Kidney (tissue), 14 donors: ENCODE results near the gene TNFRSF1B. TPM values are rescaled to one million over a fixed set of nuclear protein-coding genes. Genes with fewer than 3 reads are reported as not detected.
A peak's percentile ranks its signal among the peaks of the same experiment; 100 is the strongest.

Source experiments
- DNase-seq, 5 donors: peaks; one replicate each; pipeline ENCODE4 v3.0.0-alpha.2; 2013 to 2020
- FAIRE-seq: peaks from 2 replicates; lab custom pipeline; 2012; peaks lifted over from hg19 to GRCh38; lab: Jason Lieb, UNC
- H3K27ac ChIP-seq, 2 donors: one replicate each; pipeline ENCODE4 v1.7.0; 2013; ENCODE audit warnings: low read depth in 2 of 2, low read length in 2 of 2, inconsistent platforms in 1 of 2
- H3K27me3 ChIP-seq: one replicate; pipeline ENCODE4 v1.7.1; 2013; ENCODE audit warnings: low read length, inconsistent platforms; ENCODE audit not compliant: control insufficient read depth, insufficient read depth
- H3K36me3 ChIP-seq, 3 donors: one replicate each; pipeline versions ENCODE4 v1.7.0 to v1.7.1; 2013; ENCODE audit warnings: low read length in 3 of 3, control low read depth in 1 of 3, inconsistent platforms in 1 of 3; ENCODE audit not compliant: insufficient read depth in 3 of 3, control insufficient read depth in 2 of 3
- H3K4me1 ChIP-seq, 3 donors: one replicate each; pipeline versions ENCODE4 v1.7.0 to v1.7.1; 2013; ENCODE audit warnings: low read length in 3 of 3, inconsistent platforms in 1 of 3, low read depth in 1 of 3; ENCODE audit not compliant: control insufficient read depth in 2 of 3, insufficient read depth in 2 of 3
- H3K4me3 ChIP-seq, 3 donors: one replicate each; pipeline versions ENCODE4 v1.7.0 to v1.8.1; 2013; ENCODE audit warnings: low read length in 3 of 3, control low read depth in 1 of 3, inconsistent platforms in 1 of 3
- H3K9ac ChIP-seq, 3 donors: one replicate each; pipeline versions ENCODE4 v1.7.0 to v1.7.1; 2013; ENCODE audit warnings: low read length in 3 of 3, control low read depth in 1 of 3, inconsistent platforms in 1 of 3
- H3K9me3 ChIP-seq, 3 donors: one replicate each; pipeline versions ENCODE4 v1.7.0 to v1.7.1; 2013; ENCODE audit warnings: low read length in 3 of 3, control low read depth in 1 of 3, inconsistent platforms in 1 of 3; ENCODE audit not compliant: control insufficient read depth in 2 of 3, insufficient read depth in 1 of 3
- intact Hi-C: fragments of 100-400 bp; cut with DNase I; formaldehyde crosslinking; loops from one replicate; pipeline ENCODE4 v1.11.1; 2022
- polyA plus RNA-seq: library from polyadenylated mRNA; stranded (reverse); fragments of 350-450 nt; fragmentation: Illumina TruSeq; extraction: RNeasy Lipid Tissue Mini Kit (QIAGEN cat#74804); gene quantifications from one replicate; pipeline ENCODE4 v1.2.3, GENCODE V29; 2014; ENCODE audit warnings: low read depth, low replicate concordance; ENCODE audit not compliant: insufficient read depth
- total RNA-seq: library from RNA; stranded (reverse); fragmentation: NEBNext Ultra II Directional; extraction: Animal tissue kit (Norgen Biotek cat#: 25700); gene quantifications from one replicate; pipeline ENCODE4 v1.2.1, GENCODE V29; 2021
- TF ChIP-seq, protein P1 (sequence below): IDR thresholded peaks from 3 replicates; pipeline ENCODE4 v1.5.1; 2012; ENCODE audit warnings: mild to moderate bottlenecking, moderate library complexity, borderline replicate concordance; ENCODE audit not compliant: insufficient read depth; ENCODE audit errors: extremely low read depth
- donor health status: control.
- donor health status: control.
- donor health status: control.
- donor health status: control.
- donor health status: control.
- donor health status: DM: yes; HTN: yes; CAD: no.
- donor health status: Normal renal cell carcinoma (clear cell type).

The TNFRSF1B gene
- total and polyA plus RNA-seq, 2 donors from 2014 or later: 7.7 to 47.1 TPM

DNA sequence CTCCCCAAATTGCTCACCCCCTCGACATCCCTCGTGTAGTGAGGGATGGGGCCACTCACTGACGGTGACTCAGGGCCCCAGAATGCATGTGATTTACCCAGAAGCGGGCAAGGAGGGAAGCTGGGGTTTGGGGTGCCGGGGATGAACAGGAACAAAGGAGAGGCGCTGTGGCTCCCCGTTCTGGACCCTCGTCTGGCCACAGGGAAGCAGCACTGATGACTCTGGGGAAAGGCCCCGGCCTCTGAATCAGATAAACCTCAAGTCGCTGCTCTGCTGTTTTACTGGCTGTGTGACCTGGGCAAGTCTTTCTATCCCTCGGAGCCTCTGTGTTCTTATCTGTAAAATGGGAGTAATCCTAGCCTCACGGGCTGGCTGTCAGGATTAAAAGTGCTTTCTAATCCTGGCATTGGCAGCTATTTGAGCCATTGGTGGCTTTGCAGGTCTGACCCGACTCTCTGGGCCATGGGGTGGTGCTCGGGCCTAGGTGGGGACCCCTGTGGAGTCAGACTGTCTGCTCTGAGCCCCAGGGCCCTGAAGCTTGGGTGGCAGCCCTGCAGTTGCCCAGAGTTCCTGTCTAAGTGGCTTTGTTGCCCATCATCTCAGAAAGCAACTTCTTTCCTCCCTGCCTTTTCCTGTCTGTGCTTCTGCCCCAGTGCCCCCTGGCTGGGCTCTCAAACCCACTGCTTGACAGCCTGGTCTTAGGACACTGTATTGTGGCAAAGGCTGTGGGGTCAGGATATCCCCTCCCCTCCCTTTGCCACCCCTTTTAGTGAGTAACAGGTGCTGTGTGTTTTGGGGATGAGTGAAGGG, 5.5 kb downstream of the TNFRSF1B start:
- TF ChIP-seq, protein P1, sequence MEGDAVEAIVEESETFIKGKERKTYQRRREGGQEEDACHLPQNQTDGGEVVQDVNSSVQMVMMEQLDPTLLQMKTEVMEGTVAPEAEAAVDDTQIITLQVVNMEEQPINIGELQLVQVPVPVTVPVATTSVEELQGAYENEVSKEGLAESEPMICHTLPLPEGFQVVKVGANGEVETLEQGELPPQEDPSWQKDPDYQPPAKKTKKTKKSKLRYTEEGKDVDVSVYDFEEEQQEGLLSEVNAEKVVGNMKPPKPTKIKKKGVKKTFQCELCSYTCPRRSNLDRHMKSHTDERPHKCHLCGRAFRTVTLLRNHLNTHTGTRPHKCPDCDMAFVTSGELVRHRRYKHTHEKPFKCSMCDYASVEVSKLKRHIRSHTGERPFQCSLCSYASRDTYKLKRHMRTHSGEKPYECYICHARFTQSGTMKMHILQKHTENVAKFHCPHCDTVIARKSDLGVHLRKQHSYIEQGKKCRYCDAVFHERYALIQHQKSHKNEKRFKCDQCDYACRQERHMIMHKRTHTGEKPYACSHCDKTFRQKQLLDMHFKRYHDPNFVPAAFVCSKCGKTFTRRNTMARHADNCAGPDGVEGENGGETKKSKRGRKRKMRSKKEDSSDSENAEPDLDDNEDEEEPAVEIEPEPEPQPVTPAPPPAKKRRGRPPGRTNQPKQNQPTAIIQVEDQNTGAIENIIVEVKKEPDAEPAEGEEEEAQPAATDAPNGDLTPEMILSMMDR: no peak
- Histone ChIP-seq H3K27ac (peak overlapping the region in 1 of 2 donors; percentile 76), H3K36me3 (no peaks in the 10 kb centered on the region), H3K27me3 (no peaks in the 10 kb centered on the region), H3K9me3 (no peaks in the 10 kb centered on the region), H3K4me1 (peaks cover 0 to 28% (median 0%) of the 10 kb centered on the region in 3 donors), H3K9ac (no peak overlapping the region), H3K4me3 (no peak overlapping the region)
- FAIRE-seq: no peak
- DNase-seq: no peak
- intact Hi-C loops: no loop called here

DNA sequence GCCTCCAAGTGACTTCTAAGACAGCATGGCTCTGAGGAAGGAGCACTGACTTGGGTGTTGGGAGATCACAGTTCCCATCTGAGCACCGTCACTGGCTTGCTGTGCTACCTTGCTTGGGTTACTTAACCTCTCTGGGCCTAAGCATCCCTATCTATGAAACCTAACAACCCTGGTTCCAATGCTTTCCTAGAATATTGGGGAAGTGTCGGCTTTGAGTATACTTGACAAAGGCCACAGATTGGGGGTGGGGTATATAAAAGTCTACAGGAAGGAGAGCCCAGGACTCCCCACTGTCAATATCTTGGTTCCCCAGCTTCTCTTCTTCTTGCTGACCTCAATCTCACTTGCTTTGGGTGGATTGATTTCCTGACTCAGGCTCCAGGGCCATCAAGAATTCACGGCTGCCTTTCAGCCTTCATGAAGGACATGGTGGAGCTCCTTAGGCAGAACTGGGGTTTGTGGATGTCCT, 6.3 kb downstream of the TNFRSF1B start:
- peaks cover 0 to 29% (median 0%) of the 10 kb centered on the region in 3 donors for H3K4me1 ChIP-seq
- TF ChIP-seq, protein P1: no peak
- H3K36me3 ChIP-seq: no peaks in the 10 kb centered on the region
- DNase-seq: no peak
- peak overlapping the region; percentile 28 to 76 for H3K27ac ChIP-seq
- H3K27me3 ChIP-seq: no peaks in the 10 kb centered on the region
- no peaks in the 10 kb centered on the region for H3K9me3 ChIP-seq
- intact Hi-C loops: no loop called here
- peak overlapping the region in 1 of 3 donors; percentile 17 for H3K9ac ChIP-seq
- no peak overlapping the region for H3K4me3 ChIP-seq
- no peak for FAIRE-seq

- H3K36me3 ChIP-seq: no peaks in the 10 kb centered on the region
- no peaks in the 10 kb centered on the region for H3K9me3 ChIP-seq
- TF ChIP-seq, protein P1: no peak
- no peak for FAIRE-seq
- no peak overlapping the region for H3K9ac ChIP-seq
- no peak for DNase-seq
- no peak overlapping the region for H3K4me3 ChIP-seq
- intact Hi-C loops: no loop called here
- H3K4me1 ChIP-seq: peaks cover 0 to 34% (median 0%) of the 10 kb centered on the region in 3 donors
- peak overlapping the region; percentile 28 to 76 for H3K27ac ChIP-seq
- no peaks in the 10 kb centered on the region for H3K27me3 ChIP-seq
These were observed 6.9 kb downstream of the TNFRSF1B start for GRCh38 chr1:12173631-12174121.
